GM18511 (cell line): ENCODE results near the gene GNGT2.
"Not testable (repeated sequence)": the region's sequence is repeated elsewhere in the genome, so short reads cannot be mapped to it uniquely, and the experiment has no call there.

ENCODE experiments used
- ATAC-seq: cut with Tn5 transposase; IDR thresholded peaks from one replicate; pipeline ENCODE4 v1.9.1; 2021; ENCODE audit warnings: mild to moderate bottlenecking, moderate library complexity; ENCODE audit not compliant: unreplicated experiment

GNGT2 gene

GRCh38 chr17:49213399-49213798, 3.0 kb upstream of the GNGT2 start:
- ATAC-seq = no peak

GRCh38 chr17:49209061-49209571, 1.3 kb downstream of the GNGT2 start:
- no peak for ATAC-seq

GRCh38 chr17:49204516-49204915, 5.9 kb downstream of the GNGT2 start:
- no peak for ATAC-seq

- ATAC-seq = no peak
These were observed 6.6 kb downstream of the GNGT2 start for GRCh38 chr17:49203796-49204195.

GRCh38 chr17:49201481-49201927, 8.9 kb downstream of the GNGT2 start:
- no peak for ATAC-seq

- no peak for ATAC-seq
These were observed 9.8 kb downstream of the GNGT2 start for GRCh38 chr17:49200423-49201083.

- ATAC-seq = no peak
These were observed 12.2 kb downstream of the GNGT2 start for GRCh38 chr17:49198211-49198610.

- ATAC-seq = no peak
These were observed 12.9 kb downstream of the GNGT2 start for GRCh38 chr17:49197346-49197998.

- no peak for ATAC-seq
These were observed 13.9 kb downstream of the GNGT2 start for GRCh38 chr17:49196520-49196919.

GRCh38 chr17:49195751-49196150, 14.6 kb downstream of the GNGT2 start:
- ATAC-seq = no peak

- ATAC-seq = no peak
These were observed 16.1 kb downstream of the GNGT2 start for GRCh38 chr17:49194297-49194607.

- ATAC-seq = no peak
These were observed 16.7 kb downstream of the GNGT2 start for GRCh38 chr17:49193513-49194296.

GRCh38 chr17:49191917-49192741, 18.2 kb downstream of the GNGT2 start:
- peak; percentile 65 for ATAC-seq

GRCh38 chr17:49191409-49191916, 18.9 kb downstream of the GNGT2 start:
- peak; percentile 0 for ATAC-seq

GRCh38 chr17:49190932-49191331, 19.4 kb downstream of the GNGT2 start:
- ATAC-seq = no peak

- no peak for ATAC-seq
These were observed 23.1 kb downstream of the GNGT2 start for GRCh38 chr17:49187301-49187700.

- not testable (repeated sequence) for ATAC-seq
These were observed 25.0 kb downstream of the GNGT2 start for GRCh38 chr17:49185381-49185780.

GRCh38 chr17:49184522-49184921, 25.9 kb downstream of the GNGT2 start:
- ATAC-seq = not testable (repeated sequence)

- no peak for ATAC-seq
These were observed 26.6 kb downstream of the GNGT2 start for GRCh38 chr17:49183801-49184200.

GRCh38 chr17:49183341-49183740, 27.0 kb downstream of the GNGT2 start:
- ATAC-seq = no peak
